Islet of Langerhans (tissue), 1 donor: ENCODE results near the gene SLC27A3.

Experiments
- FAIRE-seq: peaks from one replicate; lab custom pipeline; 2011; peaks lifted over from hg19 to GRCh38; lab: Jason Lieb, UNC

The SLC27A3 gene

DNA sequence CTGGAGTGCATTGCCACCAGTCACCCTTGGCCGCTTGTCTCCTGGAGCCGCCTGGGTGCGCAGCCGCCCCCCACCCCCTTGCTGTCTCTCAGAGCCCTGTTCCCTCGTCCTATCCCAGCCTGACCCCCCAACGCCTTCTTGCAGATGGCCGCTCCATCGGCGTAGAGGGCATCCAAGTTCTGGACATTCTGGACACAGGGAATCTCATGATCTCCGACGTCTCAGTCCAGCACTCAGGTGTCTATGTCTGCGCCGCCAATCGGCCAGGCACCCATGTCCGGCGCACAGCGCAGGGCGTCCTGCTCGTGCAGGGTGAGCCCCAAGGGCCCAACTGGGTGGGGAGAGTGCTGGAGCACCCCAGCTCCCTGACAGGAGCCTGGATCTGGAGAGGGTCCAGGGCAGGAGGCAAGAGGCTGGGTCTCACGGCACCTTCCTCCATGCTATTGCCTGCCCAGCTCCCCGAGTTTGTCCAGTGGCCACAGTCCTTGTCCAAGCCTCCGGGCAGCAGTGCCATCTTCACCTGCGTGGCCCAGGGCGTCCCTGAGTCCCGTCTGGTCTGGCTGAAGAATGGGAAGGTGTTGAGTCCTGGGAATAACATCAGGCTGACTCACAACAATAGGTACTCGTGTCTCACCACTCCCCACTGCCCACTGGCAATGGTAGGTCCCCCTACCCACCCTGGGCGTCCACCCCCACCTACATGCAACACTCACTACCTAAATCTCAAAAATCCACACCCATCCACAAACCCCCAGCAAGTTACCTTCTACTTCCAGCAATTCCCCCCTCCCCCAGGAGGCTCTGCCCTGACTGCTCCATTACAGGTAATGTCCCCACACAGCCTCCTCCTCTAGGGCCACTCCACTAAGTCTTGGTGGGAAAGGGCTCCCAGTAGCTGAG lies 24.6 kb downstream of the SLC27A3 start:
- FAIRE-seq = no peak

GRCh38 chr1:153800516-153800915 lies 25.3 kb downstream of the SLC27A3 start:
- FAIRE-seq = no peak

DNA sequence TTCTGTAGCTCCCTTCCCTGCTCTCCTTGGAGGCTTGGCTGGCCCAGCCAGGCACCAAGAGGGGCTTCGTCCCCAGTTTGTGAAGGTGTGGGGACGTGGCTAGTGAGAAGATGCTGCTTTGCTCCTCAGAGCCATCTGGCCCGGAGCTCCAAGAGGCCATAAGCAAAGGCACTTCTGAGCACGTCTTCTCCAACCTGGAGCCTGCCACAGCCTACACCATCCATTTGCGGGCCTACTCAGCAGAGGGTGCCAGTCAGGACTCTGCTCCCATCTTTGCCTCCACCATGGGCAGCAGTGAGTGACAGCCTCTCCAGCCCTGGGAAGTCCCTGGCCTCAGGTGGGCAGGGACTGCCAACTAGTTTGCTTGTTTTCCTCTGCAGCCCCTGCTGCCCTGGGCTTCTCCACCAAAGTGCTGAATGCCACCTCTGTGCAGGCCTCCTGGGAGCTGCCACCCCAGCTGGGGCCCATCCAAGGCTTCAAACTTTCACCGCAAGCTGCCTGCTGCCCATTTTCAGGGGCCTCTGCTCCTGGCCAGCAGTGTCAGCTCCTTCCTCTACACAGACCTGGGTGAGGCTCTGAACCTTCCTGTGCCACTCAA lies 25.9 kb downstream of the SLC27A3 start:
- FAIRE-seq = no peak

GRCh38 chr1:153801786-153802697 lies 26.8 kb downstream of the SLC27A3 start:
- FAIRE-seq = no peak

- FAIRE-seq = no peak
These were observed 28.4 kb downstream of the SLC27A3 start for GRCh38 chr1:153803470-153804056.

DNA sequence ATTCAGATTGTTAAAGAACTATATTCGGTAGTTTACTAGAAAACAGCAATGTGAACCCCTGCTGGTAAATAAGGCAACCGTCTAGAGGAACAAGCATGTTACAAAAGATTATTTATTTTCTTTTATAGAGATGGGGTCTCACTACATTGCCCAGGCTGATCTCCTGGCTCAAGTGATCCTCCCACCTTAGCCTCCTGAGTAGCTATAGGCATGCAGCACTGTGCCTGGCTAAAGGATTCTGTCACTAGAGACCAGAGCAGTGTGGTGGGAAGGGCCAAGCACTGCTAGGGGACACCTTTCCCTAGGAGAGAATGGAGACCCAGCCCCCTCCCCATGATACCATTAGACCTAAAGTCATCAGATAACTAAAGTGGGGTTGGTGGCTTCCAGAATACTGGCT lies 28.9 kb downstream of the SLC27A3 start:
- FAIRE-seq = no peak

DNA sequence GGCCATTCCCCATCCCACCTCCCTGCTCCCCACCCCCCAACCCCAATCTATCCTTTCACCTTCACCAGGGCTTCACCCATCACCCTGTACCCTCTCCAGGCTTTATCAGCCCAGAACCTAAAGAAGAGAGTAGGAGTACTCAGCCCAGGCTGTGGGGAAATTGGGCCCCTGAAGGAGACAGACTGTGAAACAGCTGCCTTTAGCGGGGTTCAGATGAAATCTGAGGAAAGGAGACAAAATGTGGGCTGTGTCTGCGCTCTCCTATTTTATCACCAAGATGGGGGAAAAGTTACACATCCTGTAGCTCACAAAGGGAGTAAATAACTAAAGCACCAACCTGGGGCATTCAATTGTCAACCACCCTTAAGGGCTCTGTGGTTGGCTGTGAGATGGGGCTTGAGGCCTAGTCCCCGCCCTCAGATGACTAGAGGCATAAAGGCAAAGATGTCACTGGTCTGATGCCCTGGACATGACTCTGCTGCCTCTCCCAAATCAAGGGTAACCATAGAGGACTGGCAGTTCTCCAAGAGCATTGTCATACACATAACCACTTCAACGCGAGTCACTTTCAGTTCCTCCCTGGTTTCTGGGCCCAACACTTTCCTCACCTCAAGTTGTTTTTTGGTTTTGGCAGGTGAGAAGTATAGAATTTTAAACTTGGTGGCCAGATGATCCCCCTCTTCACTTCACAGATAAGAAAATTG lies 30.0 kb downstream of the SLC27A3 start:
- no peak for FAIRE-seq

GRCh38 chr1:153805886-153806719 lies 30.9 kb downstream of the SLC27A3 start:
- FAIRE-seq = no peak

DNA sequence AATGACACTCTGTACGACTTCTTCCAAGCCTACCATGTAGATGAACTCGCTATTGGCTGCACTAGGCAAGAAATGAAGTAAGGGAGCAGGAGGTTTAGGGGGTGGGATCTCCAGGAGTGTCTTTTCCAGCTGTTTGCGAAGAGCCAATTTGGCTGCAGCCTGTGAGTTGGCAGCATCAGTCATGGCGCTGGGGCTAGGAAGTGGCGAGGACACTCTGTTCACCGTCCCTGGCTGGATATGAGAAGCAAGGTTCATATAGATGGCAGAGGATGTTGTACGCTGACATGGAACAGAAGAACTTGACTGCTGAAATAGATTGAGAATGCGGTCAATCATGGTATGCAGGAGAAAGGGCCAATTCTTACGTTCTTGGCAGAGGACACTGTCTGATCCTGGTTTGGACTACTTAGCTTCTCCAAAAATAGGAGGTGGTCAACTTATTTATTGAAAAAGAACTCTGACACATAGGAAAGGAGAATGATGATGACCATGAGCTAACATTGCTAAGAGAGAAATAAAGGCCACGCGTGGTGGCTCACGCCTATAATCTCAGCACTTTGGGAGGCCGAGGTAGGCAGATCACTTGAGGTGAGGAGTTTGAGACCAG lies 41.2 kb downstream of the SLC27A3 start:
- FAIRE-seq = no peak

DNA sequence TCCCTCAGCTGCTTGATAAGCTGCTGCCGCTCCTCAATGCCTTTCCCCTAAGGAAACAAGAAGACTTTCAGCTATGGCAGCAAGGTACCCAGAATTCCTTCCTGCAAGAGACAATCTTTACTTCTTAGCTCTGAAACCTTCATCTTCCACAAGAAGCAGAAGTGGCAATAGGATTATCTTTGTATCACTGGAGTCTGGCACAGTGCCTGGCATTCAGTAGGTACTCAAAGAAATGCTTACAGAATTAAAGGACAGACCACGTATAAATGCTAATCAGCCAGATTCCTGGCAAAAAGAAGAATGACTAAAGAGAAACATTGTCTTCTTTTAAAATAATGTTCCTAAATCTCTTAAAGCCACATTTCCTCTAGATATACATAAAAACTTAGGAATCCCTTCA lies 43.7 kb downstream of the SLC27A3 start:
- no peak for FAIRE-seq

DNA sequence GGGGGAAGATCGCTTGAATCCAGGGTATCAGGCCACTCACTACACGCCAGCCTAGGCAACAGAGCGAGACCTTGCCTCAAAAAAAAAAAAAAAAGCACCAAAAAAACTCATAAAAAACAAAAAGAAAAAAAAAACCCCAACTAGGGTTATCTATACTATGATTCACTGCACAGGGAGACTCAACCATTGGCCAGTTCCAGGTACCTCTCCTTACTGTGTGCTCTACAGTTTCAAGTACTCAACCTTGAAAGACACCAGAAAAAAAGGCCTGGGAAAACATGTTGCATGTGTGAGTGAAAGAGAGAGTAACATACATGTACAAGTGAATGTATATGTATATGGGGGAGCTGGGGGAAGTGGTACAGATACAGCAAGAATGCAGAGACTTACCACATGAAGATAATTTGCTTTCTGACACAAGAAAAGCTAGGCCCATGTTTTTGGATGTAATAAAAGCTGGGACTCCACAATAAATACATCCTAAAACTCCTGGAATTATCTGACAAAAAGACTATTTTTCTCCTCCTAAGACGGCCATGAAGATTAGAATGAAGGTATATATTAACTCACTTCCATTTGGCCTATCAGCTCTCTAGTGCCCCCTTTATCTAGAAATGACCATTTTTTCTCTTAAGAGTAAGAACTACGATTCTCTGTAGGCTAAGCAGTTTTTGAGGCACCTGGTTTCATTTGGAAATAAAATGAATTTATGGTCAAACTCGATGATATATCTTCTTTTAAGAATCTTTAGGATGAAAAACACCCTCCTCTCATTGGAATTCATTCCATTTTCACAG lies 52.2 kb downstream of the SLC27A3 start:
- no peak for FAIRE-seq
